Breast epithelium (tissue), 3 donors: ENCODE results near the gene CCDC188.

ENCODE experiments used
- POLR2A ChIP-seq: fragments of 450-650 bp; IDR thresholded peaks from one replicate; pipeline ENCODE4 v1.6.1; 2016; ENCODE audit warnings: antibody characterized with exemption, mild to moderate bottlenecking, moderate library complexity
- TF ChIP-seq, protein P1 (sequence below), 3 donors: fragments of 450-650 bp; IDR thresholded peaks; one replicate each; pipeline ENCODE4 v1.5.1; 2016 to 2017; ENCODE audit warnings: antibody characterized with exemption in 3 of 3, mild to moderate bottlenecking in 3 of 3, moderate library complexity in 3 of 3

DNA sequence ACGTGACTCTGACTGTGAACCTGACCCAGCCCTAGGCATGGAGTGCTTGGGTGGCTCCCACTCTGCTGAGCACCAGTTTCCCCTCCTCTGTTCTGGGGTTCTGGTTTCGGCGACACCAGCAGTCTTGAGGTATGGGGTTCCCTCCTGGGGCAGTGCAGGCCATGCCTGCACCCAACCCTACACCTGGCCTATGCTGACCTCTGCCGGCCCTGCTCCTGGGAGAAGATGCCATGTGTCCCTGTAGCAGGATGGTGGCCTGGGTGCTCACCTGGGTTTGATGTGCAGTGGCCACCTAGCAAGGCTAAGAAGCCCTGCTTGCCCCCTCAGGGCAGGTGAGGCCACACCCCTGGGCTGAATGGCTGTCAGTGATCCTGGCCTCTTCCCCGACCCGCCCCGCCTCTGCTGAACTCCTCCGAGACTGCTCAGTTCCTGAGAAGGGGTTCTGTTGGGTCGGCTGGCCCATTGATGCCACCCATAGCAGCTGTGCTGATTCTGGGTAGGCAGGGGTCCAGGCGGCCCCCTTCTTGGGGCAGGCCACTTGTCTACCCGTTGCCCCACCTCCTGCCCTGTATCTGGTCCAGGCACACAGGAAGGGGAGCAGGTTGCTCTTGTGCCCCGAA lies 16.8 kb downstream of the CCDC188 start:
- TF ChIP-seq POLR2A: no peak
- TF ChIP-seq, protein P1, sequence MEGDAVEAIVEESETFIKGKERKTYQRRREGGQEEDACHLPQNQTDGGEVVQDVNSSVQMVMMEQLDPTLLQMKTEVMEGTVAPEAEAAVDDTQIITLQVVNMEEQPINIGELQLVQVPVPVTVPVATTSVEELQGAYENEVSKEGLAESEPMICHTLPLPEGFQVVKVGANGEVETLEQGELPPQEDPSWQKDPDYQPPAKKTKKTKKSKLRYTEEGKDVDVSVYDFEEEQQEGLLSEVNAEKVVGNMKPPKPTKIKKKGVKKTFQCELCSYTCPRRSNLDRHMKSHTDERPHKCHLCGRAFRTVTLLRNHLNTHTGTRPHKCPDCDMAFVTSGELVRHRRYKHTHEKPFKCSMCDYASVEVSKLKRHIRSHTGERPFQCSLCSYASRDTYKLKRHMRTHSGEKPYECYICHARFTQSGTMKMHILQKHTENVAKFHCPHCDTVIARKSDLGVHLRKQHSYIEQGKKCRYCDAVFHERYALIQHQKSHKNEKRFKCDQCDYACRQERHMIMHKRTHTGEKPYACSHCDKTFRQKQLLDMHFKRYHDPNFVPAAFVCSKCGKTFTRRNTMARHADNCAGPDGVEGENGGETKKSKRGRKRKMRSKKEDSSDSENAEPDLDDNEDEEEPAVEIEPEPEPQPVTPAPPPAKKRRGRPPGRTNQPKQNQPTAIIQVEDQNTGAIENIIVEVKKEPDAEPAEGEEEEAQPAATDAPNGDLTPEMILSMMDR (IDR thresholded peaks at IDR 0.05): no peak
